Right lobe of liver (tissue), 6 donors: ENCODE measurements around the gene CDH4. TPM values are rescaled to one million over a fixed set of nuclear protein-coding genes. Genes with fewer than 3 reads are reported as not detected.

Source experiments
- ATAC-seq, 4 donors: fragments of 200-7000 bp; cut with Tn5 transposase; one replicate each; pipeline ENCODE4 v1.9.1; 2020; ENCODE audit warnings: mild to moderate bottlenecking in 4 of 4, moderate library complexity in 4 of 4
- DNase-seq, 3 donors: peaks; one replicate each; pipeline ENCODE4 v3.0.0-alpha.2; 2020
- H3K27ac ChIP-seq, 3 donors: fragments of 200-600 bp; one replicate each; pipeline ENCODE4 v1.8.0; 2022
- H3K27me3 ChIP-seq, 2 donors: fragments of 200-600 bp; one replicate each; pipeline ENCODE4 v1.8.0; 2022
- H3K36me3 ChIP-seq, 4 donors: fragments of 200-600 bp; sonication (generic) in 1 of 4; one replicate each; pipeline versions ENCODE4 v1.5.1 to v1.8.0; 2017 to 2022; ENCODE audit warnings: control low read depth in 1 of 4
- H3K4me1 ChIP-seq, 4 donors: fragments of 200-600 bp; sonication (generic) in 1 of 4; one replicate each; pipeline versions ENCODE4 v1.5.1 to v1.8.0; 2017 to 2022; ENCODE audit warnings: control low read depth in 1 of 4
- H3K4me3 ChIP-seq, 3 donors: fragments of 200-600 bp; one replicate each; pipeline ENCODE4 v1.8.0; 2022
- H3K9me3 ChIP-seq, 4 donors: fragments of 200-600 bp; sonication (generic) in 1 of 4; one replicate each; pipeline versions ENCODE4 v1.5.1 to v1.8.0; 2017 to 2022; ENCODE audit warnings: control low read depth in 1 of 4
- POLR2A ChIP-seq: fragments of 450-650 bp; IDR thresholded peaks from one replicate; pipeline ENCODE4 v1.6.1; 2017; ENCODE audit warnings: antibody characterized with exemption, mild to moderate bottlenecking
- WGBS: methylation state at CpG from one replicate; pipeline ENCODE4 v1.1.6; 2018; ENCODE audit warnings: low coverage, low lambda C conversion rate; ENCODE audit not compliant: insufficient coverage; ENCODE audit errors: missing lambda C conversion rate; 5-methylcytosine and 5-hydroxymethylcytosine counted together
- intact Hi-C, 2 donors: fragments of 100-400 bp; cut with DNase I; formaldehyde crosslinking; loops; one replicate each; pipeline versions ENCODE4 v1.11.2 to v1.14.1; 2022
- total RNA-seq, 6 experiments: library from RNA; depleted of rRNA in 2 of 6; stranded (reverse); fragments of >200 nt in 2 of 6; fragmentation: NEBNext Ultra II Directional in 3 of 6; extraction: Animal tissue kit (Norgen Biotek cat#: 25700) in 3 of 6; gene quantifications; one replicate each; pipeline versions ENCODE4 v1.1.0 to v1.2.4, GENCODE V29; 2016 to 2023
- TF ChIP-seq, protein P1 (sequence below), 4 donors: fragments of 200-600 bp in 3 of 4; fragments of 450-650 bp in 1 of 4; IDR thresholded peaks; one replicate each; pipeline versions ENCODE4 v1.5.1 to v1.8.0; 2016 to 2022; ENCODE audit warnings: antibody characterized with exemption in 4 of 4, mild to moderate bottlenecking in 2 of 4
- donor health status: DM: no; HTN: yes; CAD: no.
- donor health status: DM: no; HTN: no; CAD: no.
- donor health status: DM: no; HTN: no; CAD: no.
- donor health status: DM: no; HTN: yes; CAD: no.
- donor health status: DM: no; HTN: yes; CAD: no.

CDH4 gene
- total RNA-seq, 6 experiments from 2014 or later = 0.02 to 0.14 (median 0.09) TPM; not detected in 3

DNA sequence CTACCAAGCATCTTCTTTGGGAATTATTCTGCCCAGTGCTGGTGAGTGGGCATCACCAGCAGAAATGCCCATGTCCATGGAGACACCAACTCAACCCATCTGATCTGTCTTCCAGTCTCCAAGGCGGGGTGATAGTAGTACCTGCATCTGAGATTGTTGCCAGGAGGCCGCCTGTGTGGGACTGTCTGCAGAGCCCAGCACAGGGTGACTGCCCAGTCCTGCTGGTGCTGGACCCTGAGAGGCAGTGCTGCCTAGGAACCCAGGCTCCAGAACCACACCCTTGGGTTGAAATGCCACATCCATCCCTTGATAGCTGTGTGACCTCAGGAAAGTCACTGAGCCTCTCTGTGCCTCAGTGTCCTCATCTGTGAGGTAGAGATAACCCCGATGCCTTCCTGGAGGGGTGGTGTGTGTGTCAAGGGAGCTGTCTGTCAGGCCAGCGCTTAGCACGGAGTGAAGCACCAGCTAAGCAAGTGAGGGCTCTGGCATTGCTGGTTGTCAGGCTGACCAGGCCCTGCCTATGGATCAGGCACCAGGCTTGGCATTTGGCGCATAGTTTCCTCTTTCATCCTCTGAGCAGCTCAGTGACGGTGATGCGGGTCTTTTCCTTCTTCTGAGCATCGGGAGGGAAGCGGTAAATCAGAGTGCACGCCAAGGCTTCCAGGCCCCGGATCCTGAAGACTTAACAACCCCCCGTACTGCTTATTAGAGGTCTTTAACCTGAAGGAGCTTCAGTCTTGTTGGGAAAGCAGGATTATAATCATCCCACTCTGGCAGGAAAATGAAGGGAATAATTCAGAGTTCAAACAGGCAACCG lies 268.2 kb downstream of the CDH4 start:
- H3K9me3 ChIP-seq = no peaks in the 10 kb centered on the region
- no peaks in the 10 kb centered on the region for H3K4me1 ChIP-seq
- no peak overlapping the region for H3K4me3 ChIP-seq
- TF ChIP-seq, protein P1, sequence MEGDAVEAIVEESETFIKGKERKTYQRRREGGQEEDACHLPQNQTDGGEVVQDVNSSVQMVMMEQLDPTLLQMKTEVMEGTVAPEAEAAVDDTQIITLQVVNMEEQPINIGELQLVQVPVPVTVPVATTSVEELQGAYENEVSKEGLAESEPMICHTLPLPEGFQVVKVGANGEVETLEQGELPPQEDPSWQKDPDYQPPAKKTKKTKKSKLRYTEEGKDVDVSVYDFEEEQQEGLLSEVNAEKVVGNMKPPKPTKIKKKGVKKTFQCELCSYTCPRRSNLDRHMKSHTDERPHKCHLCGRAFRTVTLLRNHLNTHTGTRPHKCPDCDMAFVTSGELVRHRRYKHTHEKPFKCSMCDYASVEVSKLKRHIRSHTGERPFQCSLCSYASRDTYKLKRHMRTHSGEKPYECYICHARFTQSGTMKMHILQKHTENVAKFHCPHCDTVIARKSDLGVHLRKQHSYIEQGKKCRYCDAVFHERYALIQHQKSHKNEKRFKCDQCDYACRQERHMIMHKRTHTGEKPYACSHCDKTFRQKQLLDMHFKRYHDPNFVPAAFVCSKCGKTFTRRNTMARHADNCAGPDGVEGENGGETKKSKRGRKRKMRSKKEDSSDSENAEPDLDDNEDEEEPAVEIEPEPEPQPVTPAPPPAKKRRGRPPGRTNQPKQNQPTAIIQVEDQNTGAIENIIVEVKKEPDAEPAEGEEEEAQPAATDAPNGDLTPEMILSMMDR (IDR thresholded peaks at IDR 0.05) = no peak
- TF ChIP-seq POLR2A = no peak
- ATAC-seq = no peak
- intact Hi-C loops = no loop called here
- DNase-seq = peak in 1 of 3 donors; percentile 7
- H3K27ac ChIP-seq = no peak overlapping the region
- no peaks in the 10 kb centered on the region for H3K36me3 ChIP-seq
- no peaks in the 10 kb centered on the region for H3K27me3 ChIP-seq
- WGBS = 56% methylated on average over 7 of the region's 14 CpGs

DNA sequence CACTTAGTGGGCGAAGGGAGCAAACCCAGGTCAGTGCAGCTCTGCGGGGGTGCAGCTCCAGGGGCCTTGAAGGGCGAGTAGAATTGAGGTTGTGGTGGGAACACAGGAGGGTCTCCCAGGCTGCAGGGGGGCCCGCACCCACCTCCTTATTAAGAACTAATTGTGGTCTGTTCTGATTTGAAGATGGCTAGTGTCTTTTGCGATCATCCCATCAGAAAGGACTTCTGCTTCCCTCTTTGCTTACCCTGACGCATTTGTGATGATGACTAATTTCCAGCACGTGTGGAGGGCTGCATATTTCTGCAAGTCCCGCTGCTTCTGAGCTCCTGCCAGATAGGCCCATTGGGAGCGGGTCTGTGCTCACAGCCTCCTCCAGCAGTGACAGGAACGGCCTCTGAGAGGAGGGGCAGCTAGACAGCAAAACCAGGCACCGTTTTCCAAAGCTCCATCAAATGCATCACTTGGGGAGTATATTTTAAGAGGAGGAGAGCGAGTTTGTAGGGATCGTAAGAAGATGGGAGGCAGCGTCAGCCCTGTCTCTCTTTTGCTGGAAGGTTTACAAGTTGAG lies 268.9 kb downstream of the CDH4 start:
- 55% methylated on average over 10 of the region's 14 CpGs for WGBS
- no peak for TF ChIP-seq POLR2A
- TF ChIP-seq, protein P1 (IDR thresholded peaks at IDR 0.05) = no peak
- DNase-seq = peak in 1 of 3 donors; percentile 17
- Histone ChIP-seq H3K36me3 (no peaks in the 10 kb centered on the region), H3K4me3 (no peak overlapping the region), H3K27ac (no peak overlapping the region), H3K27me3 (no peaks in the 10 kb centered on the region), H3K4me1 (no peaks in the 10 kb centered on the region), H3K9me3 (no peaks in the 10 kb centered on the region)
- no peak for ATAC-seq
- intact Hi-C loops = no loop called here

DNA sequence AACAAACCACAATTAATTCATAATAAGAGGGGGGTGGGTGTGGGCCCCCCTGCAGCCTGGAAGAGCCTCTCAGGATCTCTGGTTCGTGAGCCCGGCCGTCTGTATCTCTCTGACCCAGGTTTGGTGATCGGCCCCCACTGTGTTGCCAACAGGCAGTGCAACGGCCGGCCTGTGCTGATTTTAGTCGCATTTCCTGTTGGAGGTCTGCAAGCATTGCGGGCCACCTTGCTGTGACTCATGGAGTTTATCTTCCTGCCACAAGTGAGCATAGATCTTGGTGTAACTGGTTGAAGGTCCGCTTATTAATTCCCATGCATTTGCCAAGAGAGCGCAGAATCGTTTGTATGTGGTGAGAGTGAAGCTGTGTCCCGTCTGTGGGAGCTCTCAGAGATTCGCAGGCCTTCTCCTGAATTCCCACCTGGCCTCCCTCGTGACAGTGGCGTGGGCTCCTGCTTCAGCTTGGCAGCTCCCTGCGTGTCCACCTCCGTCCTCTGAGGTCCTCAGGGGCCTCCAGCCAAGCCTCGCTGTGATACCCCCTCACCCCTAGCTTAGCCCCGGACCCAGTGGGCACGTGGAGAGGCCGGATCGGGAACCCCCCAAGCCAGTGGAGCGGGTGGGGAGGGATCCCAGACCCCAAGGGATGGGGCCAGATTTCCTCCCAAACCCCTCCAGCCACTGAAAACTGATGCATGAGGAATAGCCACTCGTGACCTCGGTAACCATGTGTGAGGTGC lies 269.8 kb downstream of the CDH4 start:
- TF ChIP-seq, protein P1 (IDR thresholded peaks at IDR 0.05) = no peak
- TF ChIP-seq POLR2A = no peak
- H3K27ac ChIP-seq = no peak overlapping the region
- peak in 1 of 3 donors; percentile 36 for DNase-seq
- no peaks in the 10 kb centered on the region for H3K4me1 ChIP-seq
- WGBS = 22% methylated on average over 11 of the region's 25 CpGs
- intact Hi-C loops = no loop called here
- H3K36me3 ChIP-seq = no peaks in the 10 kb centered on the region
- H3K4me3 ChIP-seq = no peak overlapping the region
- ATAC-seq = no peak
- H3K9me3 ChIP-seq = no peaks in the 10 kb centered on the region
- no peaks in the 10 kb centered on the region for H3K27me3 ChIP-seq

DNA sequence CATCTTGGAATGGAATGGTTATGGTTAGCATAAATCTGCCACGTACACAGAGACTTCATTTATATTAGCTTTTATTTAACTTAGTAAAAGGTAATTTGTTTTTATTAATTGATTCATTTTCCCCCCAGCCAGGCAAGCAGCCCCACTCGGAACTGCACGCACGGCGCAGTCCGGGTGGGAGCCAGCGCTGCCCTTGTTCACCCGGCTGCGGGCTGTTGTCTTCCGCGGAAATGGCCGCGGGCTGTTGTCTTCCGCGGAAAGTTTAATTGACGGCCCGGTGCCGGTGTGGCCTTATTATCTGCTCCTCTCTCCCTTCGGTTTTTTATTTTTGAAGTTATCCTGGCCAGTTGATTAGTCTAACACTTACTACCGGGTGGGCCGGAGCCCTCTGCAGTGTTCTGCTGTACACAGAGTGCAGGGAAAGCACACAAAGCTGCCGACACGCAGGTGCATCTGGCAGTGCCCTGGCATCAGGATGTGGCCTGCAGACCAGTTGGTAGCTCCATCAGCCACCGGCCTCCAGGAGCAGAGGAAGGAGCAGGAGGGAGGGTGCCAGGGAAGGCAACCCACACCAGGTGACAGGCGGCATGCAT lies 270.5 kb downstream of the CDH4 start:
- DNase-seq = no peak

More for the DNA sequence above, 270.5 kb downstream of the CDH4 start:
- no peaks in the 10 kb centered on the region for H3K9me3 ChIP-seq
- intact Hi-C loops = no loop called here
- H3K27ac ChIP-seq = no peak overlapping the region
- TF ChIP-seq POLR2A = no peak
- TF ChIP-seq, protein P1 (IDR thresholded peaks at IDR 0.05) = no peak
- no peak for ATAC-seq
- no peaks in the 10 kb centered on the region for H3K4me1 ChIP-seq
- no peaks in the 10 kb centered on the region for H3K36me3 ChIP-seq
- WGBS = 64% methylated on average over 13 of the region's 25 CpGs
- H3K4me3 ChIP-seq = no peak overlapping the region
- no peaks in the 10 kb centered on the region for H3K27me3 ChIP-seq
